Measurements from ENCODE around the gene ERGIC3.

ERGIC3 gene

GRCh38 chr20:35579196-35579595 lies 37.3 kb downstream of the ERGIC3 start:
- CTCF ChIA-PET, result no interaction called here
- Histone ChIP-seq H3K36me3 (ENCODE audit: control insufficient read depth in 2 of 2, insufficient read depth in 1 of 2, low read length in 2 of 2) (peaks cover 0 to 10% of the 10 kb centered on the region in 2 experiments; a peak in 1 of 3 replicates), H3K4me3 (ENCODE audit: low read depth, low read length) (no peak overlapping the region), H3K27ac (ENCODE audit: extremely low read depth, low read depth, low read length) (no peak overlapping the region), H3K9me3 (ENCODE audit: control insufficient read depth, insufficient read depth, low read depth, low read length) (no peaks in the 10 kb centered on the region), H3K4me1 (ENCODE audit: control insufficient read depth, insufficient read depth, low read length) (no peaks in the 10 kb centered on the region)
- TF ChIP-seq WT1 (tag by site-specific recombination; IDR thresholded peaks at IDR 0.05) (no peak), ZNF677 (tag by site-specific recombination; IDR thresholded peaks at IDR 0.05) (no peak), ZXDB (tag by site-specific recombination; IDR thresholded peaks at IDR 0.05) (no peak), HOXA7 (CRISPR knock-in tag; IDR thresholded peaks at IDR 0.05; ENCODE audit: borderline replicate concordance) (no peak), ZNF223 (tag by site-specific recombination; IDR thresholded peaks at IDR 0.05) (no peak), ZNF202 (tag by site-specific recombination; IDR thresholded peaks at IDR 0.05; ENCODE audit: borderline replicate concordance) (no peak), ZNF10 (tag by site-specific recombination; IDR thresholded peaks at IDR 0.05) (no peak), ZNF76 (tag by site-specific recombination; IDR thresholded peaks at IDR 0.05; ENCODE audit: borderline replicate concordance, low read depth) (no peak), ZNF112 (tag by site-specific recombination; IDR thresholded peaks at IDR 0.05) (no peak), ZBTB44 (tag by site-specific recombination; IDR thresholded peaks at IDR 0.05) (no peak), ZNF24 (tag by site-specific recombination; IDR thresholded peaks at IDR 0.05) (no peak), ZBTB7A (tag by site-specific recombination; IDR thresholded peaks at IDR 0.05; ENCODE audit: low read depth) (no peak), ZBTB21 (tag by site-specific recombination; IDR thresholded peaks at IDR 0.05) (no peak), YY1 (tag by site-specific recombination; IDR thresholded peaks at IDR 0.05) (no peak), ZNF350 (tag by site-specific recombination; IDR thresholded peaks at IDR 0.05) (no peak), TCF7L2 (IDR thresholded peaks at IDR 0.05; ENCODE audit: borderline replicate concordance, low read depth, low read length) (no peak), ZNF549 (tag by site-specific recombination; IDR thresholded peaks at IDR 0.05) (no peak), ELK4 (IDR thresholded peaks at IDR 0.05; ENCODE audit: borderline replicate concordance, low read depth, low read length) (no peak)
- TF ChIP-seq, protein P1, sequence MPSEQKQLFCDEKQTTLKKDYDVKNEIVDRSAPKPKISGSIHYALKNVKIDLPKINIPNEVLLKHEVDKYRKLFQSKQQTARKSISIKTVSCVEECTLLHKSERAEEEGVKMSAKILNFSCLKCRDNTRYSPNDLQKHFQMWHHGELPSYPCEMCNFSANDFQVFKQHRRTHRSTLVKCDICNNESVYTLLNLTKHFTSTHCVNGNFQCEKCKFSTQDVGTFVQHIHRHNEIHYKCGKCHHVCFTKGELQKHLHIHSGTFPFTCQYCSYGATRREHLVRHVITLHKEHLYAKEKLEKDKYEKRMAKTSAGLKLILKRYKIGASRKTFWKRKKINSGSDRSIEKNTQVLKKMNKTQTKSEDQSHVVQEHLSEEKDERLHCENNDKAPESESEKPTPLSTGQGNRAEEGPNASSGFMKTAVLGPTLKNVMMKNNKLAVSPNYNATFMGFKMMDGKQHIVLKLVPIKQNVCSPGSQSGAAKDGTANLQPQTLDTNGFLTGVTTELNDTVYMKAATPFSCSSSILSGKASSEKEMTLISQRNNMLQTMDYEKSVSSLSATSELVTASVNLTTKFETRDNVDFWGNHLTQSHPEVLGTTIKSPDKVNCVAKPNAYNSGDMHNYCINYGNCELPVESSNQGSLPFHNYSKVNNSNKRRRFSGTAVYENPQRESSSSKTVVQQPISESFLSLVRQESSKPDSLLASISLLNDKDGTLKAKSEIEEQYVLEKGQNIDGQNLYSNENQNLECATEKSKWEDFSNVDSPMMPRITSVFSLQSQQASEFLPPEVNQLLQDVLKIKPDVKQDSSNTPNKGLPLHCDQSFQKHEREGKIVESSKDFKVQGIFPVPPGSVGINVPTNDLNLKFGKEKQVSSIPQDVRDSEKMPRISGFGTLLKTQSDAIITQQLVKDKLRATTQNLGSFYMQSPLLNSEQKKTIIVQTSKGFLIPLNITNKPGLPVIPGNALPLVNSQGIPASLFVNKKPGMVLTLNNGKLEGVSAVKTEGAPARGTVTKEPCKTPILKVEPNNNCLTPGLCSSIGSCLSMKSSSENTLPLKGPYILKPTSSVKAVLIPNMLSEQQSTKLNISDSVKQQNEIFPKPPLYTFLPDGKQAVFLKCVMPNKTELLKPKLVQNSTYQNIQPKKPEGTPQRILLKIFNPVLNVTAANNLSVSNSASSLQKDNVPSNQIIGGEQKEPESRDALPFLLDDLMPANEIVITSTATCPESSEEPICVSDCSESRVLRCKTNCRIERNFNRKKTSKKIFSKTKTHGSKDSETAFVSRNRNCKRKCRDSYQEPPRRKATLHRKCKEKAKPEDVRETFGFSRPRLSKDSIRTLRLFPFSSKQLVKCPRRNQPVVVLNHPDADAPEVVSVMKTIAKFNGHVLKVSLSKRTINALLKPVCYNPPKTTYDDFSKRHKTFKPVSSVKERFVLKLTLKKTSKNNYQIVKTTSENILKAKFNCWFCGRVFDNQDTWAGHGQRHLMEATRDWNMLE (tag by site-specific recombination; conservative IDR thresholded peaks at IDR 0.05; ENCODE audit: low read depth), result no peak
- TF ChIP-seq, protein P2, sequence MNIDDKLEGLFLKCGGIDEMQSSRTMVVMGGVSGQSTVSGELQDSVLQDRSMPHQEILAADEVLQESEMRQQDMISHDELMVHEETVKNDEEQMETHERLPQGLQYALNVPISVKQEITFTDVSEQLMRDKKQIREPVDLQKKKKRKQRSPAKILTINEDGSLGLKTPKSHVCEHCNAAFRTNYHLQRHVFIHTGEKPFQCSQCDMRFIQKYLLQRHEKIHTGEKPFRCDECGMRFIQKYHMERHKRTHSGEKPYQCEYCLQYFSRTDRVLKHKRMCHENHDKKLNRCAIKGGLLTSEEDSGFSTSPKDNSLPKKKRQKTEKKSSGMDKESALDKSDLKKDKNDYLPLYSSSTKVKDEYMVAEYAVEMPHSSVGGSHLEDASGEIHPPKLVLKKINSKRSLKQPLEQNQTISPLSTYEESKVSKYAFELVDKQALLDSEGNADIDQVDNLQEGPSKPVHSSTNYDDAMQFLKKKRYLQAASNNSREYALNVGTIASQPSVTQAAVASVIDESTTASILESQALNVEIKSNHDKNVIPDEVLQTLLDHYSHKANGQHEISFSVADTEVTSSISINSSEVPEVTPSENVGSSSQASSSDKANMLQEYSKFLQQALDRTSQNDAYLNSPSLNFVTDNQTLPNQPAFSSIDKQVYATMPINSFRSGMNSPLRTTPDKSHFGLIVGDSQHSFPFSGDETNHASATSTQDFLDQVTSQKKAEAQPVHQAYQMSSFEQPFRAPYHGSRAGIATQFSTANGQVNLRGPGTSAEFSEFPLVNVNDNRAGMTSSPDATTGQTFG (tag by site-specific recombination; IDR thresholded peaks at IDR 0.05; ENCODE audit: borderline replicate concordance), result no peak
- POLR2A ChIA-PET, result no interaction called here

Measured in HEK293 (cell line).